GM19023 (cell line): Measurements from ENCODE around the gene MBP.
"Not testable (repeated sequence)": the region's sequence is repeated elsewhere in the genome, so short reads cannot be mapped to it uniquely, and the experiment has no call there.

ENCODE experiments used
- ATAC-seq: cut with Tn5 transposase; IDR thresholded peaks from one replicate; pipeline ENCODE4 v1.9.1; 2021; ENCODE audit warnings: mild to moderate bottlenecking, moderate library complexity; ENCODE audit not compliant: unreplicated experiment

Gene MBP

DNA sequence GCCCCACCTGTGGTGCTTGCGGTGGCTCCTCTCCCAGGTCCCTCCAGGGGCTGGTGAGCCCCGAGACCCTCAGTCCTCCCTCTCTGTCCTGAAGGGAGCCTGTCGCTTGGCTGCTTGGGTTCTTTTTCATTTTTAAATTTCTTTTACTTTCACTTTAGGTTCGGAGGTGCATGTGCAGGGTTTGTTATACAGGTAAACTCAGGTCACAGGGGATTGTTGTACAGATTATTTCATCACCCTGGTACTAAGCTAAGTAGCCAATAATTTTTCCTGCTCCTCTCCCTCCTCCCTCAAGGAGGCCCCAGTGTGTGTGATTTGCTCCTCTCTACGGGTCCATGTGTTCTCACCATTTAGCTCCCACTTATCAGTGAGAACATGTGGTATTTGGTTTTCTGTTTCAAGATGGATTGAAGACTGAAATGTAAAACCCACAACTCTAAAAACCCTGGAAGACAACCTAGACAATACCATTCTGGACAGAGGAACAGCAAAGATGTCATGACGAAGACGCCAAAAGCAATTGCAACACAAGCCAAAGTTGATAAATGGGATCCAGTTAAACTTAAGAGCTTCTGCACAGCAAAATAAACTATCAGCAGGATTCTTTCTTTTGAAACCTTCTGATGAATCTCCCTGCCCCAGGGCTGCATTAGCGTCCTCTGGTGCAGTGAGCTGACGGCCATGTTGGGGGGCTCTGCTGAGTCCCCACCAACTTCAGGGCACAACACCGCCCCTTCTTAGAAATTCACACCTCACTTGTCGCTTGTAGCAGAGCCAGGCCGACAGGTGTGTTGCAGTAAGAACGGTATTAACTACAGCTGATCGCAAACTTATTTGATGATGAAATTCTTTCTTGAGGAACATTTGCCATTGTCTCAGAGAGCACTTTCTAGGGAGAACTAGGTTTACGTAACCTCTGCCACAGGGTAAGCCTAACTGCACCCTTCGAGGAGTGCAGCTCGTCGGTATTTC lies 174.9 kb downstream of the MBP start:
- no peak for ATAC-seq

DNA sequence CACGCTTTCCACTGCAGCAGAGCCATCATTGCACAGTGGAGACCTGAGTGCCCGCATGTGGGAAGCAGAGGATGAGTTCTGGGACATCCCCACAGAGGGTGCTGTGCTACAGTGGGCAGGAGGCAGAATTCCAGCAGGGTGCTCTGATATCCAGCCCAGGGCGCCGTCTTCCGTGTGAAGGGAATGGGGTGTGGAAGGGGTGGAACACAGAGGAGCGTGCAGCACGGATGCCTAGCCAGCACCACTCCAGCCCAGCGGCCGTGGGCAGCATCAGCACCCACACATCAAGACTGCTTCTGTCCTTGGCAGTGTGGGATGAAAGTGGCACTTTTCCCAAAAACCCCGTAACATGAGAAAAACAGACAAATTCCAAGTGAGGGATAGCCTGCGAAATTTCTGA lies 175.9 kb downstream of the MBP start:
- no peak for ATAC-seq

- no peak for ATAC-seq
These were observed 176.9 kb downstream of the MBP start for GRCh38 chr18:76955524-76956170.

GRCh38 chr18:76953583-76954233 lies 178.9 kb downstream of the MBP start:
- no peak for ATAC-seq

DNA sequence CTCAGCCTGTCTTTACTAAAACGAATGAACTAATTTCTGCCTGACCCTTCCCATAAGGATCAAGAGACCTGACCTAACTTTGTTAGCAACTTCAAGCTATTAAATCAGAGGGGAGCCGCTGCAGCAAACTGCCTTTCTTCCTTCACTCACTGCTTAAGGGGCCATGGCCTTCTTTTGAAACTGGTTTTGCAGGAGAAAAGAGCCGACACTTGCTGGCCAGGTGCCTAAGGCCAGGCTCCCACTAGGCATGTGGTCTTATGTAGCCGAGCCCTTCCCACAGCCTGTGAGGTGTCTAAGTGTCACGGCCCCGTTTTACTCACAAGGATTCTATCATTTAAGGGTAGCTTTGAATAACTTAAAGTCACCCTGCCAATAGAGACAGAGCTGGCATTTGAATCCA lies 179.4 kb downstream of the MBP start:
- ATAC-seq = no peak

GRCh38 chr18:76952747-76953146 lies 179.8 kb downstream of the MBP start:
- ATAC-seq = no peak

- ATAC-seq = no peak
These were observed 180.9 kb downstream of the MBP start for GRCh38 chr18:76951456-76952247.

DNA sequence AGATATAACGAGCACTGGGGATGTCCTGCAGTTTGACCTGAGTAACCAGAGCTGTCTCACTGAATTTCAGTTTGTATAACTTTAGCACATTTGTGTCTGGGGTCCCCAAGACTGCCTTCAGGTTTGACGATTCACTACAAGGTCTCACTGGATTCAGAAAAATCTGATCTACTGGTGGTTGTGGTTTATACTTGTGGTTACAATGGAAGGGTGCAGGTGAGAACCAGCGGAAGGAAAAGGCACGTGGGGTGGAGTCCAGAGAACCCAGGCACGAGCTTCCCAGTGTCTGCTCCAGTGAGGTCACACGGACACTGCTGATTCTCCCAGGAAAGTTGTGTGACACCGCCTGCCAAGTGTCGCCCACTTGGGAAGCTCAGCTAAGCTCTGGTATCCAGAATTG lies 184.2 kb downstream of the MBP start:
- no peak for ATAC-seq

- not testable (repeated sequence) for ATAC-seq
These were observed 188.2 kb downstream of the MBP start for GRCh38 chr18:76944346-76944745.

DNA sequence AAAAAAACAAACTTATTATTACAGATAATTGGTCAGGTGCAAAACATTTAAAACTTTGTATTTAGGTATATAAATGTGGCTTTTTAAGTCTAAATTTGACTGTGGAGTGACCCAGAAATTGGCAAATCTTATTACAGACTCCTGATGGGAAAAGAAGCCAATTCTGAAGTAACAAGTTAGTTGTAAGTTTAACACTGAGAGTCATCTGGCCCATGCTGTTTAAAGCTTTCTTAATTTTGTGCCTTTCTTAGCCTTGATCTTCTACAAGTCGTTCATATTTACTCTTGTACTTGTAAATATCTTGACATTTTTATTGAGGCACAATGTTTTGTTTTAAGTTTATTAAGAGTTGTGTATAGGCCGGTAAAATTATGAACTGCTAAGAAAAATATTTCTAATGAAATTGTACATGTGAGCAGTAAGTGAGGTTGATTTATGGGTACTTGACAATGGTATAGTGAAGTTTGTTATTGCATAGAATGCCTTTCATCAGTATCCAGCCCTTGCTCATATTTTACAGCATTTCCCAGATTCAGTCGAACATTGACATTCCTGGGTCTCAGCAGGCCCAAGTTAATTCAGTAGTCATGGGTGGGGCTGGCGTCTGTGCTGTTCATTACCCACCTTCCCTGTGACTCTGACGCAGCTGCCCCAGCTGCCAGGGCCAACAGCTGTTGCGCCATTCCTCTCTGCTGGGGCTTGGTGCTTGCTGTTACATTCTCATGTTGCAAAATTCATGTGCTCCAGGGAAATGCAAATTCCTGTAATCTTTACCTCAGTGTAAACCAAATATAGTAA lies 188.8 kb downstream of the MBP start:
- ATAC-seq = no peak

- no peak for ATAC-seq
These were observed 191.3 kb downstream of the MBP start for GRCh38 chr18:76941284-76941683.

DNA sequence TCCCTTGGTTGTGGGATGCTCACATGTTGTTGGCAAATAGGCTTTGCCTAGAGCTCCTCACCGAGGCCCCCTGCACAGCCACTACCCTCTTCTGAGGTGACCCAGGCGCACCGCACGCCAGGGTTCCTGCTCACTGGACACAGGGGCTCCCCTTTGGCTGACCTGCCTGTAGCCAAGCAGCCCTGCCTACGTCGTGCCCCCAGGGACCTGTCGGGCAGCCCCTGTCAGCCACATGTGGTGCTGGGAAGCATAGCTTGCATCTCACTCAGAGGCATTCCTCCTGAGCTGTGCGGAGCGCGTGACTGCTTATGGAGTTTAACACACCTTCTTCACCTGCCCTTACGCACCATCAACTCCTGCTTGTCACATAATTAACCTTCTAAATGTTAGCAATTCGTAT lies 194.0 kb downstream of the MBP start:
- ATAC-seq = no peak

GRCh38 chr18:76937597-76937996 lies 195.0 kb downstream of the MBP start:
- ATAC-seq = no peak

DNA sequence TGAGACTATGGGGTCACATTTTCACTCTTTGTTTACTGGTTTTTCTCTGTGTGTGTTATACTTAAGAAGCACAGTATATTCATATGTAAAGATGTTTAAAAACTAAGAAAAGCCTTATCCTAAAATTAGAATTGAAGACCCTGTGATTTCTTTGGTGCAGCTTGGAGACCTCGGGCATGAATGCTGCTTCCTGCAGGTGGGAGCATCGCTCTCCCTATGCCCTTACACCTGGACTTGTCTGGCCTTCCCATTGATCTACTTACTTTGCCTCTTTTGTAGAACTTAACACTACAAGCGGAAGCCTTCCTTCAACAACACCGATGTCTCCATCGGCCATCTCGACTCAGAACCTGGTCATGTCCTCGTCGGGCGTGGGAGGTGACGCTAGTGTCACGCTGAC lies 195.7 kb downstream of the MBP start:
- no peak for ATAC-seq

DNA sequence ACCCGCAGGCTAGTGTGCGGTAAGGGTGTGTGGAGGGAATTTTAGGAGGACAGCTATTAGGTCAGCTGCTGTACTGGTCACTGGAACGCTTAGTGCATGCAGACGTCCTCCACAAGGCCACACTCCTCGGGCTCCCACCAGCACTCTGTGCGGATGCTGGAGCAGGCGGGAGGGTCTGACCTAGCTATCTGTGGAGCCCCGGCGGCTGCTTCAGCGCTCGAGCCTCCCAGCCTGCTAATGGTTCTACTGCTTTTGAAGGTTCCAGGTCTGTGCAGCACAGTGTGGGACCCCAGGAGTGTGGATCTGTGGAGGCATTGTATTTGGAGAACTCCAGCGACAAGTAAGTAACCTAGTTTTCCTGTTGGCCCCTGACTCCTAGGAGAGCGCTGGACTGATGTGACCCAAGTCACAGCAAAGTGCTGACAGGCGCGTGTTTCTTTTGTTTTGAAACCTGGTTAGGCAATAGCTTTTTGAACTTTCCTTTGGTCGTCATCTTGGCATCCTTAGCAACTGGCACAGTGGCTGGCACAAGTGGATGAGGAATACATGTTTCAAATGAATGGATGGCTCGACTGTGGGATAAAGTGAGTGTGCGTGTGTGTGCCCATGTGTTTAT lies 196.8 kb downstream of the MBP start:
- no peak for ATAC-seq

DNA sequence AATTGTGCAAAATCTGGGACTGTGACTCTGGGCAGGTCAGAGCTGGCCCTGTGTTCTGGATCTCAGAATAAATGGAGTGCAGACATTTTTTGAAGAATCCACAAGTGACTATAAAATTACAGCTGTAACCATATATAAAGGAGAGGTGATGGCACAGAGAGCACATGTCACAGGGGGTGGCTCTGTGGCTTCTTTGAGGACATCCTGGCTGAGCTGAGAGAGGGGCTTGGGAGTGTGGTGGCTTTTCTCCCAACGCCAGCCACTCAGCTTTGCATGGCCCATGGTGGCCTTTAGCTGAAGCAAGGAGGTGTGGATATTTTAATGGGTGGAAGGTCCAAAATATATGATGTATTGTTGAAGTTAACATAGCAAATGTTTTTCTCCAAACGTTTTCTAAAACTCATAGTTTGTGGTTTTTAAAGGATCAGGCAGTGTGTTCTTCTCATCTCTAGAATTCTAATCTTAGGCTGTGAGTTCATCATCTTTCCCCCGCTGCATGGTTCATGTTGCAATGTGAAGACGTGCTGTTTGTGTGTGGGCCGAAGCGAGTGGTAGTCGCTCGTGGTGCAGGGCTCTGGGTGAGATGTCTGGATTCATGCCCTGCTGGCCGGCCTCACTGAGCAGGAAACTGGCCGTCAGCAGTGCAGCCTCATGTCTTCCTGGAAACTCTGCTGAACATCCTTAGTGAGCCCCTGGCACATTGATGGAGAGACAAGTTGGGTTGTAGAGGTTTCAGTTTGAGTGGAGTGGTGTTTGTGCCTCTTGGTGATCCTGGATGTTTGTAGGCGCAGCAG lies 200.4 kb downstream of the MBP start:
- no peak for ATAC-seq

DNA sequence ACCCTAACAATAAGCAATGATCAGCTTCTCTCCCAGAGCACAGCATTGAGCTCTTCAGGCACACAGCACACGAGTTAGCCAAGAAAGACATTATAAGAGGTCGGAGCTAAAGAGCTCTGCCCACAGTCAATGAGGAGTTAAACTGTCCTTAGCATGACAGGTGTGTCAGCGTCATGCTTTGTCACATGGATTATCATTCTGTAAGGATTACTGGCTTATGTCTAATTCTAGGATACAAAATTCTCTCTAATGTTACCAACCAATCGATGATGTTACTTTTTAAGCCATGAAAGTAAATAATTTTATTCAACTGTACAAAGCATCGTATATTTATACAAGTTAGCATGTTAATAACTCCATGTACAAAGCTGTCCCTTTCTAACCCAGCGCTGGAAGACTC lies 201.4 kb downstream of the MBP start:
- no peak for ATAC-seq
